H9 (cell line): ENCODE measurements around the gene COL28A1. TPM values are rescaled to one million over a fixed set of nuclear protein-coding genes. Genes with fewer than 3 reads are reported as not detected.

ENCODE experiments used
- DNase-seq: peaks from one replicate; pipeline ENCODE4 v3.0.0-alpha.2; 2017
- H2AFZ ChIP-seq: one replicate; pipeline ENCODE4 v1.6.1; 2013; ENCODE audit warnings: mild to moderate bottlenecking, low read length, control low read depth, moderate library complexity
- H2AK5ac ChIP-seq: 2 replicates; pipeline ENCODE4 v1.6.1; 2013; ENCODE audit warnings: low read length, control low read depth, mixed read lengths; ENCODE audit not compliant: insufficient read length
- H2BK120ac ChIP-seq: one replicate; pipeline ENCODE4 v1.6.1; 2013; ENCODE audit warnings: low read depth, mild to moderate bottlenecking, low read length, control low read depth, inconsistent platforms; ENCODE audit not compliant: poor library complexity, severe bottlenecking
- H2BK12ac ChIP-seq: 2 replicates; pipeline ENCODE4 v1.6.1; 2013; ENCODE audit warnings: low read length, control low read depth, mixed read lengths, low read depth; ENCODE audit not compliant: insufficient read length
- H2BK15ac ChIP-seq: 2 replicates; pipeline ENCODE4 v1.6.1; 2013; ENCODE audit warnings: low read depth, low read length, control low read depth
- H2BK20ac ChIP-seq: one replicate; pipeline ENCODE4 v1.6.1; 2013; ENCODE audit warnings: low read depth, mild to moderate bottlenecking, low read length, control low read depth, inconsistent platforms; ENCODE audit not compliant: poor library complexity, severe bottlenecking
- H2BK5ac ChIP-seq: 2 replicates; pipeline ENCODE4 v1.6.1; 2013; ENCODE audit warnings: low read length, control low read depth, mixed read lengths; ENCODE audit not compliant: insufficient read length
- H3K14ac ChIP-seq: 2 replicates; pipeline ENCODE4 v1.6.1; 2013; ENCODE audit warnings: low read length, control low read depth; ENCODE audit not compliant: insufficient read depth
- H3K18ac ChIP-seq: 2 replicates; pipeline ENCODE4 v1.6.1; 2013; ENCODE audit warnings: low read depth, mild to moderate bottlenecking, mixed read lengths, low read length, control low read depth; ENCODE audit not compliant: insufficient read length
- H3K23ac ChIP-seq: 2 replicates; pipeline ENCODE4 v1.6.1; 2013; ENCODE audit warnings: low read length, control low read depth, mixed read lengths, low read depth; ENCODE audit not compliant: insufficient read length
- H3K23me2 ChIP-seq: 2 replicates; pipeline ENCODE4 v1.6.1; 2013; ENCODE audit warnings: low read depth, mild to moderate bottlenecking, mixed read lengths, low read length, control low read depth; ENCODE audit not compliant: insufficient read length, poor library complexity, severe bottlenecking
- H3K27ac ChIP-seq: 2 replicates; pipeline ENCODE4 v1.5.1; 2013; ENCODE audit warnings: low read length, control low read depth, mixed read lengths, low read depth; ENCODE audit not compliant: insufficient read length
- H3K27me3 ChIP-seq: 2 replicates; pipeline ENCODE4 v1.6.1; 2013; ENCODE audit warnings: low read length, control low read depth, inconsistent platforms; ENCODE audit not compliant: insufficient read depth
- H3K4ac ChIP-seq: 2 replicates; pipeline ENCODE4 v1.6.1; 2013; ENCODE audit warnings: low read depth, mild to moderate bottlenecking, control low read depth, inconsistent platforms, low read length, moderate library complexity
- H3K4me1 ChIP-seq: 2 replicates; pipeline ENCODE4 v1.6.1; 2013; ENCODE audit warnings: low read length, control low read depth, inconsistent platforms; ENCODE audit not compliant: insufficient read depth
- H3K4me2 ChIP-seq: 2 replicates; pipeline ENCODE4 v1.6.1; 2013; ENCODE audit warnings: low read length, control low read depth, mixed read lengths; ENCODE audit not compliant: insufficient read length, insufficient read depth
- H3K56ac ChIP-seq: 2 replicates; pipeline ENCODE4 v1.6.1; 2013; ENCODE audit warnings: low read depth, mild to moderate bottlenecking, mixed read lengths, low read length, control low read depth; ENCODE audit not compliant: insufficient read length
- H3K79me1 ChIP-seq: 2 replicates; pipeline ENCODE4 v1.6.1; 2013; ENCODE audit warnings: low read depth, mild to moderate bottlenecking, moderate library complexity, low read length, control low read depth, inconsistent platforms; ENCODE audit not compliant: insufficient read depth, poor library complexity, severe bottlenecking
- H3K79me2 ChIP-seq: 2 replicates; pipeline ENCODE4 v1.6.1; 2013; ENCODE audit warnings: low read length, control low read depth, inconsistent platforms; ENCODE audit not compliant: insufficient read depth
- H3K9ac ChIP-seq: 2 replicates; pipeline ENCODE4 v1.6.1; 2013; ENCODE audit warnings: low read length, control low read depth, mixed read lengths; ENCODE audit not compliant: insufficient read length; ENCODE audit errors: extremely low read depth
- H3K9me3 ChIP-seq: one replicate; pipeline ENCODE4 v1.6.1; 2013; ENCODE audit warnings: low read depth, low read length, inconsistent platforms; ENCODE audit not compliant: control insufficient read depth
- H3T11ph ChIP-seq: one replicate; pipeline ENCODE4 v1.6.1; 2013; ENCODE audit warnings: mild to moderate bottlenecking, low read length, control low read depth, inconsistent platforms
- H4K20me1 ChIP-seq: one replicate; pipeline ENCODE4 v1.6.1; 2013; ENCODE audit not compliant: control insufficient read depth, insufficient read length, insufficient read depth
- H4K5ac ChIP-seq: 2 replicates; pipeline ENCODE4 v1.6.1; 2013; ENCODE audit warnings: low read depth, mild to moderate bottlenecking, mixed read lengths, low read length, control low read depth; ENCODE audit not compliant: insufficient read length
- H4K8ac ChIP-seq: replicated peaks from 2 replicates; pipeline ENCODE4 v1.6.1; 2013; ENCODE audit warnings: low read length, control low read depth, mixed read lengths, low read depth; ENCODE audit not compliant: insufficient read length
- H4K91ac ChIP-seq: 2 replicates; pipeline ENCODE4 v1.6.1; 2013; ENCODE audit warnings: low read depth, mild to moderate bottlenecking, moderate library complexity, mixed read lengths, low read length, control low read depth; ENCODE audit not compliant: insufficient read length
- H3K27ac Mint-ChIP-seq, 3 experiments: 2 replicates in 2 of 3; 3 replicates in 1 of 3; pipeline ENCODE4 v1.8.0; 2020 to 2021; ENCODE audit warnings: mixed read lengths in 3 of 3, mild to moderate bottlenecking in 1 of 3, moderate library complexity in 1 of 3
- H3K27me3 Mint-ChIP-seq: 2 replicates; pipeline ENCODE4 v1.8.0; 2021; ENCODE audit warnings: low read depth, mild to moderate bottlenecking, moderate library complexity, mixed read lengths
- H3K36me3 Mint-ChIP-seq, 3 experiments: 2 replicates in 2 of 3; 3 replicates in 1 of 3; pipeline ENCODE4 v1.8.0; 2020 to 2021; ENCODE audit warnings: low read depth in 3 of 3, mixed read lengths in 3 of 3; ENCODE audit not compliant: insufficient read depth in 1 of 3
- H3K4me1 Mint-ChIP-seq, 2 experiments: 2 replicates each; pipeline ENCODE4 v1.8.0; 2020; ENCODE audit warnings: mixed read lengths in 2 of 2
- H3K4me3 Mint-ChIP-seq, 2 experiments: 2 replicates in 1 of 2; 3 replicates in 1 of 2; pipeline ENCODE4 v1.8.0; 2020 to 2021; ENCODE audit warnings: mild to moderate bottlenecking in 2 of 2, mixed read lengths in 2 of 2, moderate library complexity in 1 of 2
- H3K9me3 Mint-ChIP-seq, 2 experiments: 2 replicates in 1 of 2; 3 replicates in 1 of 2; pipeline ENCODE4 v1.8.0; 2020; ENCODE audit warnings: mild to moderate bottlenecking in 2 of 2, mixed read lengths in 2 of 2, moderate library complexity in 1 of 2
- CTCF ChIP-seq: fragments of 200-600 bp; sonication (generic); conservative IDR thresholded peaks from 3 replicates; pipeline ENCODE4 v1.8.0; 2021; ENCODE audit warnings: antibody characterized with exemption, mild to moderate bottlenecking
- WGBS: extraction: QIAGEN DNeasy Blood & Tissue Kit; methylation state at CpG from one replicate; pipeline ENCODE4 v1.1.7; 2013; ENCODE audit warnings: missing lambda C conversion rate, low lambda C conversion rate, mixed read lengths; ENCODE audit not compliant: insufficient read length; ENCODE audit errors: extremely low coverage; 5-methylcytosine and 5-hydroxymethylcytosine counted together
- total RNA-seq: library from RNA; stranded (reverse); gene quantifications from 2 replicates; pipeline ENCODE4 v1.2.1, GENCODE V29; 2021

The COL28A1 gene
- total RNA-seq, 1 experiment from 2014 or later, result 0.66 TPM

- H3K27me3 Mint-ChIP-seq, result no peaks in the 10 kb centered on the region
Observed at GRCh38 chr7:7568553-7568952, 32.9 kb upstream of the COL28A1 start.

More at GRCh38 chr7:7568553-7568952, 32.9 kb upstream of the COL28A1 start:
- H3K4ac ChIP-seq, result no peak overlapping the region
- H3K27me3 ChIP-seq, result no peaks in the 10 kb centered on the region
- no peak overlapping the region for H3K56ac ChIP-seq
- Mint-ChIP-seq H3K4me1 (peaks cover 15 to 20% of the 10 kb centered on the region in 2 experiments), H3K36me3 (peaks cover 25 to 34% (median 27%) of the 10 kb centered on the region in 3 experiments), H3K4me3 (peak overlapping the region; percentile 74 to 85; a peak in 3 of 5 replicates), H3K27ac (no peak overlapping the region; a peak in 1 of 7 replicates), H3K9me3 (peaks cover 10% of the 10 kb centered on the region in 2 experiments)
- no peak overlapping the region for H2BK5ac ChIP-seq
- no peak overlapping the region for H2AK5ac ChIP-seq
- no peak overlapping the region for H4K8ac ChIP-seq
- no peak overlapping the region for H2BK12ac ChIP-seq
- H2BK120ac ChIP-seq, result no peak overlapping the region
- H3K9me3 ChIP-seq, result no peaks in the 10 kb centered on the region
- TF ChIP-seq CTCF, result no peak
- H3K23ac ChIP-seq, result no peak overlapping the region
- no peak overlapping the region for H2BK15ac ChIP-seq
- H3T11ph ChIP-seq, result no peak overlapping the region
- H3K79me1 ChIP-seq, result peaks cover 3% of the 10 kb centered on the region
- H2AFZ ChIP-seq, result no peak overlapping the region
- H3K4me1 ChIP-seq, result peaks cover 8% of the 10 kb centered on the region; the same call in 1 of the 2 replicates
- peak overlapping the region; percentile 16 for H3K9ac ChIP-seq
- no peak overlapping the region for H4K91ac ChIP-seq
- H3K14ac ChIP-seq, result no peak overlapping the region
- H3K79me2 ChIP-seq, result peaks cover 18% of the 10 kb centered on the region; the same call in 1 of the 2 replicates
- peak overlapping the region; percentile 81 for H3K4me2 ChIP-seq
- no peak overlapping the region for H4K5ac ChIP-seq
- DNase-seq, result no peak
- no peak overlapping the region for H3K18ac ChIP-seq
- WGBS, result no CpG with 5 or more reads among the region's 4 CpGs
- peaks cover 3% of the 10 kb centered on the region for H3K23me2 ChIP-seq
- no peak overlapping the region for H2BK20ac ChIP-seq
- no peak overlapping the region for H3K27ac ChIP-seq
- H4K20me1 ChIP-seq, result no peaks in the 10 kb centered on the region
